GM23248 (cell line): ENCODE data around the gene FRS2. TPM values are rescaled to one million over a fixed set of nuclear protein-coding genes. Genes with fewer than 3 reads are reported as not detected.

Source experiments
- DNase-seq: peaks from one replicate; pipeline ENCODE4 v3.0.0-alpha.2; 2015
- H2AFZ ChIP-seq: fragments of 200-600 bp; sonication (generic); 2 replicates; pipeline ENCODE4 v1.6.1; 2016; ENCODE audit warnings: antibody characterized with exemption
- H3F3A ChIP-seq: fragments of 200-600 bp; sonication (generic); 2 replicates; pipeline ENCODE4 v1.6.1; 2016; ENCODE audit warnings: mild to moderate bottlenecking, antibody characterized with exemption, mixed run types; ENCODE audit not compliant: insufficient read depth
- H3K27ac ChIP-seq: fragments of 200-600 bp; sonication (generic); 2 replicates; pipeline ENCODE4 v1.5.1; 2016; ENCODE audit warnings: mild to moderate bottlenecking
- H3K27me3 ChIP-seq: fragments of 200-600 bp; sonication (generic); replicated peaks from 2 replicates; pipeline ENCODE4 v1.6.1; 2016; ENCODE audit warnings: mild to moderate bottlenecking; ENCODE audit not compliant: insufficient read depth
- H3K36me3 ChIP-seq: fragments of 200-600 bp; sonication (generic); 2 replicates; pipeline ENCODE4 v1.6.1; 2016; ENCODE audit warnings: low read depth, mild to moderate bottlenecking
- H3K4me1 ChIP-seq: fragments of 200-600 bp; sonication (generic); 2 replicates; pipeline ENCODE4 v1.6.1; 2016; ENCODE audit warnings: mild to moderate bottlenecking; ENCODE audit not compliant: insufficient read depth
- H3K4me2 ChIP-seq: fragments of 200-600 bp; sonication (generic); one replicate; pipeline ENCODE4 v1.6.1; 2016; ENCODE audit warnings: mild to moderate bottlenecking; ENCODE audit not compliant: unreplicated experiment
- H3K4me3 ChIP-seq: fragments of 200-600 bp; sonication (generic); 2 replicates; pipeline ENCODE4 v1.5.1; 2016; ENCODE audit warnings: mild to moderate bottlenecking
- H3K79me2 ChIP-seq: fragments of 200-600 bp; sonication (generic); 2 replicates; pipeline ENCODE4 v1.6.1; 2016; ENCODE audit warnings: mild to moderate bottlenecking; ENCODE audit not compliant: insufficient read depth
- H3K9ac ChIP-seq: fragments of 200-600 bp; sonication (generic); 2 replicates; pipeline ENCODE4 v1.6.1; 2016; ENCODE audit warnings: mild to moderate bottlenecking
- H3K9me2 ChIP-seq: fragments of 200-600 bp; sonication (generic); 2 replicates; pipeline ENCODE4 v1.6.1; 2016; ENCODE audit warnings: mixed run types, mild to moderate bottlenecking, moderate library complexity; ENCODE audit not compliant: insufficient read depth
- H3K9me3 ChIP-seq: fragments of 200-600 bp; sonication (generic); one replicate; pipeline ENCODE4 v1.6.1; 2017; ENCODE audit warnings: low read depth
- H4K20me1 ChIP-seq: fragments of 200-600 bp; sonication (generic); 2 replicates; pipeline ENCODE4 v1.6.0; 2016; ENCODE audit not compliant: insufficient read depth
- EZH2 ChIP-seq: fragments of 200-600 bp; sonication (generic); IDR thresholded peaks from 2 replicates; pipeline ENCODE4 v1.6.1; 2018; ENCODE audit warnings: antibody characterized with exemption, mild to moderate bottlenecking; ENCODE audit not compliant: insufficient read depth, poor library complexity, severe bottlenecking
- EZH2phosphoT487 ChIP-seq: fragments of 200-600 bp; sonication (generic); IDR thresholded peaks from 2 replicates; pipeline ENCODE4 v1.6.1; 2018; ENCODE audit warnings: antibody characterized with exemption, moderate library complexity, mild to moderate bottlenecking, low read depth; ENCODE audit not compliant: insufficient read depth
- WGBS, 2 experiments: methylation state at CpG; one replicate each; pipeline ENCODE4 v1.1.6; 2015 to 2017; ENCODE audit warnings: low lambda C conversion rate in 2 of 2, low coverage in 1 of 2; ENCODE audit errors: missing lambda C conversion rate in 2 of 2; 5-methylcytosine and 5-hydroxymethylcytosine counted together
- in situ Hi-C: fragments of 300-500 bp; cut with MboI; formaldehyde crosslinking; loops from 2 replicates; pipeline ENCODE4 v1.15.0; 2020
- polyA plus RNA-seq: library from polyadenylated mRNA; unstranded; fragments of >200 nt; fragmentation: Nextera tagmentation; extraction: Ambion mirVana; gene quantifications from 2 replicates; pipeline ENCODE4 v1.2.1, GENCODE V29; 2016
- total RNA-seq: library from RNA; depleted of rRNA; stranded (reverse); fragments of >200 nt; shearing (Covaris generic); gene quantifications from 2 replicates; pipeline ENCODE4 v1.2.3, GENCODE V29; 2014

Gene FRS2
- total and polyA plus RNA-seq, 2 experiments from 2014 or later, result 25.5 to 41.2 TPM

DNA sequence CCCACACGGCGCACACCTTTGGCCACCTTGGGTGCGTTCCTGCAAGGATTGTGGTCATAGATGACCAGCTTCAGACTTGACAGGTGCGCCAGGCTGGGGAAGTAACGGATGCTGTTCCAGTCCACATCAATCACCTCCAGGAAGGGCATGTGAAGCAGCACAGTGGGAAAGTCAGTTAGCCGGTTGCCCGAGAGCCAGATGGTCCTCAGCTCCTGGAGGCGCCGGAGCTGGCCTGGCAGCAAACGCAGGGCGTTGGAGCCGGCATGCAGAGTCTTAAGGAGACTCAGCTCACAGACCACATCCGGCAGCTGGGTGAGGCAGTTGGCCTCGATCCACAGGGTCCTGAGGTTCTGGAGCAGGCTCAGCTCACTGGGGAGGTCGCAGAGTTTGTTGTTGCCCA is 139.9 kb downstream of the FRS2 start:
- no peaks in the 10 kb centered on the region for H3K9me3 ChIP-seq
- no peaks in the 10 kb centered on the region for H3K9me2 ChIP-seq
- DNase-seq, result no peak
- peaks cover 4% of the 10 kb centered on the region for H3K27me3 ChIP-seq
- H3K4me2 ChIP-seq, result no peak overlapping the region
- H3K4me1 ChIP-seq, result no peaks in the 10 kb centered on the region
- no peaks in the 10 kb centered on the region for H3K36me3 ChIP-seq
- no peak overlapping the region for H3K9ac ChIP-seq
- no peak overlapping the region for H3K4me3 ChIP-seq
- H4K20me1 ChIP-seq, result no peaks in the 10 kb centered on the region
- in situ Hi-C loops, result no loop called here
- 82 to 88% methylated on average over 15 of the region's 15 CpGs for WGBS, 2 experiments
- H3K79me2 ChIP-seq, result no peaks in the 10 kb centered on the region
- TF ChIP-seq EZH2 (no peak), EZH2phosphoT487 (no peak)
- H3F3A ChIP-seq, result peaks cover 6% of the 10 kb centered on the region; the same call in 1 of the 2 replicates
- H2AFZ ChIP-seq, result no peak overlapping the region
- H3K27ac ChIP-seq, result no peak overlapping the region

DNA sequence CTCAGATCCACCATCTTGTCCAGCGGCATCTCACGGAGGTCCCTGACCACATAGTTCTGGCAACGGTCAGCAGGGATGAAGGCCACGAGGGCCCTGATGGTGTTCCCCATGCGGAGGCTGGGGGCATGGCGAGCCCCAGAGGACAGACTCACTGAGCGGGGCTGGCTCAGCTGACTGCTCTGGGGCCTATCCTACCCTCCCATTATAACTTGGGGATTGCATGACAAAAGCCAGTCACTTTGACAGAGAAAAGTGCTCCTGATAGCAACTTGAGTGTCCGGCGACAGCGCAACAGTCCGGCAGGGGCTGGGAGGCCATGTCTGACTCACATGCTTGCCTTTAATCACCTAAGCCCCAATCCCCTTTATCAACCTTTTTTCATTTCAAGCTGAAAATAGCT is 140.5 kb downstream of the FRS2 start, which contains the start of gene LRRC10:
TSS of gene LRRC10 (minus strand) at position 179 of the 400 bp plus-strand sequence. CDS start at position 110, 69 bp downstream.
- H3K9ac ChIP-seq, result no peak within 1 kb of the TSS
- H3F3A ChIP-seq, result peaks cover 6% of the 10 kb centered on the region; the same call in 1 of the 2 replicates
- no peaks in the 10 kb centered on the region for H3K9me2 ChIP-seq
- no peak within 1 kb of the TSS for H2AFZ ChIP-seq
- TF ChIP-seq EZH2 (no peak), EZH2phosphoT487 (no peak)
- no peaks in the 10 kb centered on the region for H3K79me2 ChIP-seq
- WGBS, 2 experiments, result 87 to 88% methylated on average over 11 of the region's 11 CpGs
- no peak within 1 kb of the TSS for H3K27ac ChIP-seq
- no peaks in the 10 kb centered on the region for H3K36me3 ChIP-seq
- no peak within 1 kb of the TSS for H3K4me2 ChIP-seq
- peaks cover 4% of the 10 kb centered on the region for H3K27me3 ChIP-seq
- H3K4me3 ChIP-seq, result no peak within 1 kb of the TSS
- no peak for DNase-seq
- in situ Hi-C loops, result no loop called here
- H4K20me1 ChIP-seq, result no peaks in the 10 kb centered on the region
- H3K9me3 ChIP-seq, result no peaks in the 10 kb centered on the region
- H3K4me1 ChIP-seq, result no peaks in the 10 kb centered on the region

DNA sequence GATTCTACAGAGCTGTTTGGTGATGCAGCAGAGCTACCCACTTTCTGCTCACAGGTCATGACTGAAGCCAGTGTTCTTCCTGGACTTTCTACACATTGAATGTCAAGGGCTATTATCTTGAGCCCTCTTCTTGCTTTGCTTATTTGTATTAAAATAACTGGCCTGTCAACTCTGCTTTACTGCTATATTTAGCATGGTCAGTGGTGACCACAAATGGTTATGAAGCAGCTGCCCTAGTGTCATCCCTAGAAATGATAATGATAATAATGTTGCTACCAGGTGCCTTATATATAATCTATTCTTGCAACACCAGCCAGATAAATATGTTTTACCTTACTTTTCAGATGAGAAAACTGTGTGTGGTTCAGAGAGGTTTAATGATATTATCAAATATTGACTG is 143.2 kb downstream of the FRS2 start:
- no peak overlapping the region for H3K27ac ChIP-seq
- H3K79me2 ChIP-seq, result no peaks in the 10 kb centered on the region
- TF ChIP-seq EZH2 (no peak), EZH2phosphoT487 (no peak)
- no peaks in the 10 kb centered on the region for H3K9me2 ChIP-seq
- in situ Hi-C loops, result no loop called here
- H3K4me3 ChIP-seq, result no peak overlapping the region
- peaks cover 10% of the 10 kb centered on the region for H3K27me3 ChIP-seq
- no peaks in the 10 kb centered on the region for H3F3A ChIP-seq
- H4K20me1 ChIP-seq, result no peaks in the 10 kb centered on the region
- no peak overlapping the region for H3K4me2 ChIP-seq
- no peak overlapping the region for H3K9ac ChIP-seq
- DNase-seq, result no peak
- no peaks in the 10 kb centered on the region for H3K4me1 ChIP-seq
- no peaks in the 10 kb centered on the region for H3K9me3 ChIP-seq
- no peak overlapping the region for H2AFZ ChIP-seq
- no peaks in the 10 kb centered on the region for H3K36me3 ChIP-seq

DNA sequence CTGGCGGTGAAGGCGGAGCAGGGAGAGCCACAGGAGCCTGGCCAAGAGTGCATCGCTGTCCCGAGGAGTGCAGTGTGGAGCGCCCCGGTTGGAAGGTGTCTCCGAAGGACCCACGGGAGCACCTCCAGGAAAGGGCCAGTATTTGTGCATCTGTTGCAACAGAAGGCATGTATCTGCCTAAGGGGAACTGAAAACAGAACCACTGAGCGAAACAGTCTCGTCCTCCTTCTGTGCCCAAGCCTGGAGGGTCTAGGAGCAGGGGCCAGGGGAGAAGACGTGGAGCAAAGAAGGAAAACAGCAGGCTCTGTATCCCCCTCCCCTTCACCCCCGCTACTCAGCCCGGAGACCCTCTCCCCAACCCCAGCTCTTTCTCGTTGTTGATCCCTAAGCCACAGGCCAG is 145.8 kb downstream of the FRS2 start:
- Histone ChIP-seq H3K9me2 (no peaks in the 10 kb centered on the region), H3K4me1 (no peaks in the 10 kb centered on the region), H3K27ac (no peak overlapping the region), H3K4me3 (no peak overlapping the region), H3K79me2 (no peaks in the 10 kb centered on the region), H3K27me3 (peaks cover 10% of the 10 kb centered on the region), H3K9me3 (no peaks in the 10 kb centered on the region), H2AFZ (no peak overlapping the region), H3K36me3 (no peaks in the 10 kb centered on the region), H4K20me1 (no peaks in the 10 kb centered on the region), H3F3A (no peaks in the 10 kb centered on the region), H3K9ac (no peak overlapping the region), H3K4me2 (no peak overlapping the region)
- in situ Hi-C loops, result no loop called here
- 59 to 60% methylated on average over 12 to 14 of the region's 14 CpGs for WGBS, 2 experiments
- TF ChIP-seq EZH2phosphoT487 (no peak), EZH2 (no peak)
- DNase-seq, result no peak

DNA sequence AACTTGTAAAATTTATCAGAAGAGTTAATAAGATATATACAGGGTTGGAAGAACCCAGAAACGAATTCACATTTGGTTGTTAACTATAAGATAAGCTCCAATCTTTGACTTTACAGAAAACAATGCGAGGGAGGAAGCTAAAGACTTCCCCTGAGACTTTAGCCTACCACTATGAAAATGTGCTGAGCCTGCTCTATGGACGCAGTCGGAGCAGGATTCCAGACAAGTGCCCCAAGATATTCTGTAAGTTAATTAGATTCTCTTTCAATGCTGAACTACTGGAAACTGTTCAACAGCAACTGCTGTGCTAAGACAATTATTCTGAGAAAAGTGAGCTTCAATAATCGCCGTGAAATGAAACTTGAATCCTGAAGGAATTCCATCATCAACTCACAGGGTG is 148.9 kb downstream of the FRS2 start:
- no peaks in the 10 kb centered on the region for H3K9me3 ChIP-seq
- TF ChIP-seq EZH2phosphoT487, result no peak
- TF ChIP-seq EZH2, result no peak

More for the DNA sequence above, 148.9 kb downstream of the FRS2 start:
- H3K9ac ChIP-seq, result no peak overlapping the region
- H4K20me1 ChIP-seq, result no peaks in the 10 kb centered on the region
- H3K36me3 ChIP-seq, result no peaks in the 10 kb centered on the region
- WGBS, 2 experiments, result 39 to 50% methylated on average over 6 of the region's 6 CpGs
- no peaks in the 10 kb centered on the region for H3K79me2 ChIP-seq
- H3F3A ChIP-seq, result no peaks in the 10 kb centered on the region
- no peaks in the 10 kb centered on the region for H3K9me2 ChIP-seq
- DNase-seq, result no peak
- H3K27ac ChIP-seq, result no peak overlapping the region
- no peak overlapping the region for H3K4me2 ChIP-seq
- in situ Hi-C loops, result no loop called here
- no peaks in the 10 kb centered on the region for H3K4me1 ChIP-seq
- H3K4me3 ChIP-seq, result no peak overlapping the region
- peaks cover 6% of the 10 kb centered on the region; the same call in 1 of the 2 replicates for H3K27me3 ChIP-seq
- no peak overlapping the region for H2AFZ ChIP-seq
